Skeletal muscle satellite cell (primary cell): Measurements from ENCODE around the gene RHEX. TPM values are rescaled to one million over a fixed set of nuclear protein-coding genes. Genes with fewer than 3 reads are reported as not detected.

Source experiments
- H3K27me3 ChIP-seq: 2 replicates; pipeline ENCODE4 v1.7.0; 2013; ENCODE audit warnings: low read length; ENCODE audit not compliant: control insufficient read depth, insufficient read depth
- H3K36me3 ChIP-seq: 2 replicates; pipeline ENCODE4 v1.7.0; 2013; ENCODE audit warnings: mild to moderate bottlenecking, control low read depth, low read length; ENCODE audit not compliant: insufficient read depth
- H3K4me1 ChIP-seq: 2 replicates; pipeline ENCODE4 v1.7.0; 2013; ENCODE audit warnings: low read length; ENCODE audit not compliant: control insufficient read depth, insufficient read depth
- H3K4me2 ChIP-seq: 2 replicates; pipeline ENCODE4 v1.7.0; 2013; ENCODE audit warnings: mild to moderate bottlenecking, low read length
- H3K4me3 ChIP-seq: 2 replicates; pipeline ENCODE4 v1.7.0; 2013; ENCODE audit warnings: low read length
- H3K9ac ChIP-seq: 2 replicates; pipeline ENCODE4 v1.7.0; 2013; ENCODE audit warnings: mild to moderate bottlenecking, low read depth, low read length, moderate library complexity
- H3K9me3 ChIP-seq: replicated peaks from 2 replicates; pipeline ENCODE4 v1.7.0; 2013; ENCODE audit warnings: mild to moderate bottlenecking, control low read depth, low read length
- small RNA-seq: library from RNA; depleted of rRNA; stranded (forward); fragments of <200 nt; gene quantifications from one replicate; pipeline ENCODE3, GENCODE V24; 2012

Gene RHEX

GRCh38 chr1:206131037-206131436, 78.1 kb downstream of the RHEX start:
- Histone ChIP-seq H3K9ac (no peak overlapping the region), H3K36me3 (no peaks in the 10 kb centered on the region), H3K27me3 (peaks cover 58% of the 10 kb centered on the region), H3K4me3 (no peak overlapping the region), H3K4me2 (no peak overlapping the region), H3K9me3 (no peaks in the 10 kb centered on the region), H3K4me1 (no peaks in the 10 kb centered on the region)

DNA sequence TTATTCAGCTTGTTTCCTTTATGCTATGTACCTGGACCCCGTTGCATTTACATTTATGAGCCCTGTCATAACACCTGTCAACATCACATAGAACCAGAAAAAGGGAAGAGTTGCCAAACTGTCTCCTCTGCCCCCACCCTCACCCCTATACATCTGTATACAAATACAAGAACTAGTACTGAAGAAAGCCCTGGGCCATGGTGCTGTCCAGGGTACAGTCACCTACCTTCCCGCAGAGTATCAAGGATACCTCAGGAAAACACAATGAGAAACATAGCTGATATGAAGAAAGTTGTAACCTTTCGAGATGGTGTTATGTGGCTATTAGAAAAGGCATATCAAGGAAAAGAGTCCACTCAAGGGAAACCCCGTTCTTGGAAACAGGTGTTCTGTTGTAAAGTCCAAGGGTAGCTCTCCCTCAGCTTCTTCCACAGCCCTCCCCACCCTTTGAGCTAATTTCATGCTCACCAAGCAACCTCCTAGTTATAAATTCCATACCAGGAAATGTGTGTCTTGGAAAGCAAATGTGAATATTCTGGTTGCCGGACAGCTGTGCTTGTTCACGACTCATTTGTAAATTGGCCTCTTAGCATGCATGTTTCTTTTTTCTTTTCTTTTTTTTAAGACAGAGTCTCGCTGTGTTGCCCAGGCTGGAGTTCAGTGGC, 80.9 kb downstream of the RHEX start:
- no peak overlapping the region for H3K4me2 ChIP-seq
- no peaks in the 10 kb centered on the region for H3K9me3 ChIP-seq
- no peak overlapping the region for H3K9ac ChIP-seq
- H3K36me3 ChIP-seq, result no peaks in the 10 kb centered on the region
- no peaks in the 10 kb centered on the region for H3K4me1 ChIP-seq
- no peak overlapping the region for H3K4me3 ChIP-seq
- peaks cover 53% of the 10 kb centered on the region for H3K27me3 ChIP-seq

DNA sequence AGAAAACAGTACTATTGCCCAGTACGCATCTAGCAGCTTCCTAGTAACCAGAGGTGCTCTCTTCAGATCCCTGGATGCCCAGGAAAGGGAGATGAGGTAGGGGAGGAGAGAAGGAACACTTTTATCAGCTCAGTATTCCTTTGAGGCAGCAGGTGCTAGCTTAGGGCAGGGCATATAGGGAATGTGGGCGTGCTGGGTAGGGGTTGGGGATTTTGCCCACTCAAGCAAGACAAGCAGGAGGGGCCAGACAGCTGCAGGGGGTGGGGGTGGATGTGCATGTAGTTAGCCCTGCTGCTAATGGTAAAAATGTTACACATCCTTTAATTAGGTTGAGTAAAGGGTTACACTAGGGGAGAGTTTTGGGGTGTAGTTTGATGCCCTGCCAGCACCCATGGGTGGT, 82.3 kb downstream of the RHEX start:
- no peaks in the 10 kb centered on the region for H3K36me3 ChIP-seq
- H3K9me3 ChIP-seq, result no peaks in the 10 kb centered on the region
- H3K4me2 ChIP-seq, result no peak overlapping the region
- no peaks in the 10 kb centered on the region for H3K4me1 ChIP-seq
- no peak overlapping the region for H3K4me3 ChIP-seq
- H3K27me3 ChIP-seq, result peaks cover 56% of the 10 kb centered on the region
- H3K9ac ChIP-seq, result no peak overlapping the region

DNA sequence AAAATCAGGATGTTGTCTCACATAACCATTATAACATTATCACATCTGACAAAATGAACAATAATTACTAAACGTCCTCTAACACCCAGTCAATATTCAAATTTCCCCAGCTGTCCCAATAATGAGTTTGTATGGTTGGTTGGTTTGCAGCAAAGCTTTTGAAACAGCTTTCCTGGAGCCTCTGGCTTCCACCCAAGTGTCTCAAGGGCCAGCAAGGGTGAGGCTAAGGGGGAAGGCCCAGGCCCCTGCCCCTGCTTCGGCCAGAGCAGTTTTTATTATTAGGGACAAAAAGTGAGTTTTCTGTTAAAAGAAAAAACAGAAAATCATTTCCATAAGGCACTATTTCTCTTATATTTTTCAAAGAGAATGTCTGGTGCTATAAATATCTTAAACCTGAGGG, 83.3 kb downstream of the RHEX start:
- H3K9me3 ChIP-seq, result no peaks in the 10 kb centered on the region
- H3K4me1 ChIP-seq, result no peaks in the 10 kb centered on the region
- H3K36me3 ChIP-seq, result no peaks in the 10 kb centered on the region
- H3K9ac ChIP-seq, result no peak overlapping the region
- peaks cover 59% of the 10 kb centered on the region for H3K27me3 ChIP-seq
- H3K4me3 ChIP-seq, result no peak overlapping the region
- H3K4me2 ChIP-seq, result no peak overlapping the region

DNA sequence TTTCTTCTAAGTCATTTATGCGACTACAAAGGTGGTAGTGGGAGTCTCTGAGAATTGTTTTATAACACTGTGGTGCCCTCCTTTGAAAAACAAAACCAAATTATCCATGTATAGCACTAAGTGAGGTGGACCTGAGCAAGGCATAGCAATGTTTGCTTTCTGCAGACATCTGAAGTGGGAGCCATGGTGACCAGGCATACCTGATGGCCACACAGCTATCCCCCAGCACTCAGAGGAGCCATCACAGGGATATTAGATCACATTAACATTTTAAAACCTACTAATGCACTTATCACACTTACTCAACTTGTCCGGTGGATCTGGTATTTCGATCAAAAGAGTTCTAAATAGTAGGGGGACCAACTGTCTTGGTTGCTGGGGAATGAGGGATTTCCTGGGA, 89.0 kb downstream of the RHEX start:
- Histone ChIP-seq H3K4me2 (no peak overlapping the region), H3K4me3 (no peak overlapping the region), H3K9ac (no peak overlapping the region), H3K9me3 (no peaks in the 10 kb centered on the region), H3K36me3 (no peaks in the 10 kb centered on the region), H3K27me3 (peaks cover 78% of the 10 kb centered on the region), H3K4me1 (no peaks in the 10 kb centered on the region)

DNA sequence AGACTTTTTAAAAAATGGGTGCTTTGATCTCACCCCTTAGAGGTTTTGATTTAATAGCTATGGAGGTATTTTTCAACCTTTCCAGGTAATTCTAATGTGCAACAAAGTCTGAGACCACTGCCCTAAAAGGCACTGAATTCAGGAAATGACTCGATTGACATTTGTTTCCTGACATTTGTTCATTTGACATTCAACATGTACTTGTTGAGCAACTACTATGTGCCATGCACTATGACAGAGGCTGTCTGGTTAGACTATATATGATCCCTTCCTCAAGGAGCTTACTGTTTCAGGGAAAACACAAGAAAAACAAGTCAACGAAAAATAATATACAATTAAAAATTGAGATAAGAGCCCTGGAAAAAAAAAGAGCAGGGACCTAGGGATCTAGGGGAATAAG, 89.8 kb downstream of the RHEX start:
- H3K4me3 ChIP-seq, result no peak overlapping the region
- H3K27me3 ChIP-seq, result peaks cover 81% of the 10 kb centered on the region

DNA sequence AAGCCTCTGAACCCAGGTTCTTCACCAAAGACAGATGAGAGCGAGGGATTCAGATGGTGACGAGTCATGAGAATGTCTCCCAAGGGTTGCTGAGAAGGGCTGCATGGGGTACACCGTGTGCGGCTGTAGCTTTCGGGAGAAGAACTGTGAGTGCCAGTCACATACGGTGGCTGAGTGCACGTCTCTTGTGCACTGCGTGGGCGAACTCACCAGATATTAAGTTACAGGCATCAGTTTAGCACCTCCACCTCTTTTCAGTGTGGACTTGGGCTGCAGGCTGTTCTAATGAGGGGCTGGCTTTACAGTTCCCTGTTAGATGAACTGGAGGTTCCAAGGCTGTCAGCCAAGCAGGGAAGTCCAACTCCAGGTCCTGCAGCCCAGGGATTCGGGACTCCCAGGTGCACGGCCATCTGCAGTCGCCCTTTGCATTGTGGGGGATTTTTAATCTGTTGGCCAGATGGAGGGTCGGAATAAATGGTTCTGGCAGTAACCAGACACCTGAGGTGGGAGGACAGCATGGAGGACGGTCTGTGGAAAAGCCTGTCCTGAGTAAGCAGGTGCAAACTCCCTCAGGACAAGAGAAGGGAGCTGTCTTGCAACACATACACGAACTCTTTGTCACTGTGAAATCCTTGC, 90.7 kb downstream of the RHEX start:
- Histone ChIP-seq H3K36me3 (no peaks in the 10 kb centered on the region), H3K4me3 (no peak overlapping the region), H3K27me3 (peaks cover 72% of the 10 kb centered on the region), H3K9ac (no peak overlapping the region), H3K4me1 (no peaks in the 10 kb centered on the region), H3K9me3 (no peaks in the 10 kb centered on the region), H3K4me2 (no peak overlapping the region)

More for the DNA sequence above, 89.8 kb downstream of the RHEX start:
- H3K36me3 ChIP-seq, result no peaks in the 10 kb centered on the region
- H3K4me2 ChIP-seq, result no peak overlapping the region
- H3K9ac ChIP-seq, result no peak overlapping the region
- H3K9me3 ChIP-seq, result no peaks in the 10 kb centered on the region
- no peaks in the 10 kb centered on the region for H3K4me1 ChIP-seq

- Histone ChIP-seq H3K4me1 (no peaks in the 10 kb centered on the region), H3K4me3 (no peak overlapping the region), H3K9me3 (no peaks in the 10 kb centered on the region), H3K9ac (no peak overlapping the region), H3K36me3 (no peaks in the 10 kb centered on the region), H3K27me3 (peaks cover 66% of the 10 kb centered on the region), H3K4me2 (no peak overlapping the region)
These were observed 91.6 kb downstream of the RHEX start for GRCh38 chr1:206144605-206145004.

GRCh38 chr1:206145771-206146290, 92.9 kb downstream of the RHEX start:
- H3K27me3 ChIP-seq, result peaks cover 54% of the 10 kb centered on the region
- H3K36me3 ChIP-seq, result no peaks in the 10 kb centered on the region
- H3K4me1 ChIP-seq, result no peaks in the 10 kb centered on the region
- H3K4me3 ChIP-seq, result no peak overlapping the region
- H3K9ac ChIP-seq, result no peak overlapping the region
- no peak overlapping the region for H3K4me2 ChIP-seq
- no peaks in the 10 kb centered on the region for H3K9me3 ChIP-seq

Small RNAs within 50 kb of the gene (small RNA-seq; reads per million reads assigned to genes)
- not detected for gene RF00271
